CD8-positive, alpha-beta memory T cell (primary cell): ENCODE results near the gene SH3TC2. TPM values are rescaled to one million over a fixed set of nuclear protein-coding genes. Genes with fewer than 3 reads are reported as not detected.

Source experiments
- CTCF ChIA-PET: fragments of 350-600 bp; sonication (Branson Sonifier 250); formaldehyde crosslinking; loops from one replicate; lab custom pipeline; 2021; ENCODE audit warnings: antibody characterized with exemption; lab: Charles Lee
- POLR2A ChIA-PET: fragments of 350-600 bp; sonication (Branson Sonifier 250); formaldehyde crosslinking; loops from one replicate; lab custom pipeline; 2021; ENCODE audit warnings: antibody characterized with exemption; lab: Charles Lee
- DNase-seq, 5 donors: peaks; one replicate each; pipeline versions ENCODE4 v3.0.0 to v3.0.0-alpha.2; 2020 to 2022; ENCODE audit warnings: mixed read lengths in 1 of 5
- H3K27ac ChIP-seq: one replicate; pipeline ENCODE4 v1.7.0; 2013; ENCODE audit warnings: low read depth, mild to moderate bottlenecking, low read length, moderate library complexity
- H3K27me3 ChIP-seq: 2 replicates; pipeline ENCODE4 v1.7.0; 2013; ENCODE audit warnings: low read length, mild to moderate bottlenecking; ENCODE audit not compliant: insufficient read depth, poor library complexity, severe bottlenecking
- H3K36me3 ChIP-seq: 2 replicates; pipeline ENCODE4 v1.7.0; 2013; ENCODE audit warnings: mild to moderate bottlenecking, low read length, moderate library complexity; ENCODE audit not compliant: insufficient read depth
- H3K4me1 ChIP-seq: 2 replicates; pipeline ENCODE4 v1.7.0; 2013; ENCODE audit warnings: mild to moderate bottlenecking, low read length, moderate library complexity; ENCODE audit not compliant: insufficient read depth
- H3K4me3 ChIP-seq: 2 replicates; pipeline ENCODE4 v1.7.0; 2013; ENCODE audit warnings: mild to moderate bottlenecking, low read length
- H3K9me3 ChIP-seq: 2 replicates; pipeline ENCODE4 v1.7.0; 2013; ENCODE audit warnings: mild to moderate bottlenecking, low read length
- H3K27ac Mint-ChIP-seq, 8 donors: one replicate each; pipeline ENCODE4 v1.8.0; 2020 to 2021; ENCODE audit warnings: mixed read lengths in 8 of 8, mild to moderate bottlenecking in 6 of 8, inconsistent platforms in 3 of 8, moderate library complexity in 3 of 8
- H3K27me3 Mint-ChIP-seq, 2 donors: one replicate each; pipeline ENCODE4 v1.8.0; 2020 to 2021; ENCODE audit warnings: mixed read lengths in 2 of 2, mild to moderate bottlenecking in 1 of 2, moderate library complexity in 1 of 2
- H3K36me3 Mint-ChIP-seq, 3 donors: one replicate each; pipeline ENCODE4 v1.8.0; 2020 to 2021; ENCODE audit warnings: mixed read lengths in 3 of 3, inconsistent platforms in 1 of 3, mild to moderate bottlenecking in 1 of 3
- H3K4me1 Mint-ChIP-seq, 3 donors: one replicate each; pipeline ENCODE4 v1.8.0; 2020 to 2021; ENCODE audit warnings: mixed read lengths in 3 of 3, inconsistent platforms in 1 of 3, mild to moderate bottlenecking in 1 of 3
- H3K4me3 Mint-ChIP-seq, 7 donors: one replicate each; pipeline ENCODE4 v1.8.0; 2020 to 2021; ENCODE audit warnings: mixed read lengths in 7 of 7, mild to moderate bottlenecking in 6 of 7, moderate library complexity in 4 of 7, inconsistent platforms in 2 of 7
- H3K9me3 Mint-ChIP-seq, 5 donors: one replicate each; pipeline ENCODE4 v1.8.0; 2020 to 2022; ENCODE audit warnings: mixed read lengths in 5 of 5, mild to moderate bottlenecking in 3 of 5, moderate library complexity in 2 of 5, inconsistent platforms in 1 of 5
- polyA plus RNA-seq: library from polyadenylated mRNA; unstranded; fragments of 300-500 nt; fragmentation: Illumina TruSeq; gene quantifications from one replicate; pipeline ENCODE4 v1.2.3, GENCODE V29; 2021
- total RNA-seq, 2 experiments: library from RNA; stranded (reverse); gene quantifications; one replicate each; pipeline ENCODE4 v1.2.3, GENCODE V29; 2021

Gene SH3TC2
- total and polyA plus RNA-seq, 3 experiments from 2014 or later: not detected

DNA sequence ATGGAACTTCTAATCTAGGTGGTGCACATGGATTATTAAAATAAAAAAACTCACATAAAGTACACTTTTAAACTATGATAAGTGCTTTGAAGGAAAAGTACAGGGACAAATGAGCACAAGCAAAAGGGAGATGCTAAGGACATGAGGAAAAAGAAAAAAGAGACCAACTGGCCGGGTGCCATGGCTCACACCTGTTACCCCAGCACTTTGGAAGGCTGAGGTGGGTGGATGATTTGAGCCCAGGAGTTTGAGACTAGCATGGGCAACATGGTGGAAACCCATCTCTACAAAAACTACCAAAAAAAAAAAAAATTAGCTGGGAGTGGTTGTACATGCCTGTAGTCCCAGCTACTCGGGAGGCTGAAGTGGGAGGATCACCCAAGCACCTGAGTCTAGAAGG, 67.1 kb downstream of the SH3TC2 start:
- no peaks in the 10 kb centered on the region for H3K4me1 ChIP-seq
- H3K4me1 Mint-ChIP-seq: peaks cover 0 to 4% (median 1%) of the 10 kb centered on the region in 3 donors
- no peaks in the 10 kb centered on the region for H3K9me3 ChIP-seq
- H3K4me3 Mint-ChIP-seq: no peak overlapping the region
- ChIA-PET POLR2A (no interaction called here), CTCF (interaction anchor here (0.6 to 10.9 kb wide), 6 partner anchors 12 to 266 kb away, joined by 3 to 108 read pairs (median 5); no protein-coding TSS in a partner anchor)
- H3K36me3 ChIP-seq: no peaks in the 10 kb centered on the region
- peaks cover 6% of the 10 kb centered on the region for H3K27me3 ChIP-seq
- no peak for DNase-seq
- H3K27ac Mint-ChIP-seq: peak overlapping the region in 1 of 8 donors; percentile 32
- H3K27ac ChIP-seq: no peak overlapping the region
- peaks cover 2 to 21% of the 10 kb centered on the region in 2 donors for H3K27me3 Mint-ChIP-seq
- H3K4me3 ChIP-seq: no peak overlapping the region
- no peaks in the 10 kb centered on the region for H3K9me3 Mint-ChIP-seq
- H3K36me3 Mint-ChIP-seq: no peaks in the 10 kb centered on the region

GRCh38 chr5:148993283-148993936, 69.5 kb downstream of the SH3TC2 start:
- H3K36me3 Mint-ChIP-seq: peaks cover 0 to 1% (median 0%) of the 10 kb centered on the region in 3 donors
- POLR2A ChIA-PET: no interaction called here
- DNase-seq: no peak
- peaks cover 6% of the 10 kb centered on the region for H3K27me3 ChIP-seq
- H3K27me3 Mint-ChIP-seq: peaks cover 2 to 24% of the 10 kb centered on the region in 2 donors
- no peaks in the 10 kb centered on the region for H3K36me3 ChIP-seq
- no peak overlapping the region for H3K4me3 Mint-ChIP-seq
- no peak overlapping the region for H3K4me3 ChIP-seq
- no peaks in the 10 kb centered on the region for H3K9me3 ChIP-seq
- H3K27ac ChIP-seq: no peak overlapping the region
- H3K9me3 Mint-ChIP-seq: no peaks in the 10 kb centered on the region
- peaks cover 0 to 4% (median 1%) of the 10 kb centered on the region in 3 donors for H3K4me1 Mint-ChIP-seq
- no peak overlapping the region for H3K27ac Mint-ChIP-seq
- H3K4me1 ChIP-seq: no peaks in the 10 kb centered on the region
- CTCF ChIA-PET: interaction anchor here (0.8 to 10.9 kb wide), 4 partner anchors 10 to 261 kb away, joined by 3 to 108 read pairs (median 3); no protein-coding TSS in a partner anchor

DNA sequence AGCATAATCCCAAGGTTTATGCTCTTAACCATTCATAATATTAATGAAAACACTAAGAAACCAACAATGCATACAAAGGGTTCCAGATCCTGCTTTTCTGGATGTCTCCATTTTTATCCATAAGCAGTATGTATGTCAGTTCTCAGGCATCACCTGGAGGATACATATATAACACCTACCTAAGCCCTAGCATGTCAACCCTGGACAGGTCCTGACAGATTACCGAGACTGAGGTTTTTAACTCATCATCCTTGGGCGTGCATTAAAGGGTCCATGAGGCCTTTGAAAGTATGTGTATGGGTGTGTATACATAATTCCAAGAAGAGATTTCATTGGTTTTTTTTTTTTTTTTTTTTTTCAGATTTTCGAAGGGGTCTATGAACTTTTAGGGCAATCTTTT, 70.6 kb downstream of the SH3TC2 start:
- Mint-ChIP-seq H3K27ac (peak overlapping the region in 1 of 8 donors; percentile 66), H3K9me3 (no peaks in the 10 kb centered on the region), H3K36me3 (peaks cover 0 to 1% (median 0%) of the 10 kb centered on the region in 3 donors), H3K27me3 (peaks cover 2 to 24% of the 10 kb centered on the region in 2 donors), H3K4me3 (no peak overlapping the region), H3K4me1 (no peaks in the 10 kb centered on the region)
- Histone ChIP-seq H3K4me3 (no peak overlapping the region), H3K27ac (no peak overlapping the region), H3K27me3 (peaks cover 3% of the 10 kb centered on the region), H3K9me3 (no peaks in the 10 kb centered on the region), H3K4me1 (no peaks in the 10 kb centered on the region), H3K36me3 (no peaks in the 10 kb centered on the region)
- ChIA-PET CTCF (interaction anchor here (1.1 to 1.7 kb wide), 2 partner anchors 259 to 261 kb away, joined by 3 to 5 read pairs; no protein-coding TSS in a partner anchor), POLR2A (no interaction called here)
- DNase-seq: no peak

- H3K27ac ChIP-seq: no peak overlapping the region
- Mint-ChIP-seq H3K4me1 (no peaks in the 10 kb centered on the region), H3K27ac (no peak overlapping the region), H3K27me3 (peaks cover 2 to 19% of the 10 kb centered on the region in 2 donors), H3K36me3 (peaks cover 0 to 1% (median 0%) of the 10 kb centered on the region in 3 donors), H3K4me3 (no peak overlapping the region), H3K9me3 (no peaks in the 10 kb centered on the region)
- H3K4me3 ChIP-seq: no peak overlapping the region
- no peak for DNase-seq
- no peaks in the 10 kb centered on the region for H3K9me3 ChIP-seq
- POLR2A ChIA-PET: no interaction called here
- H3K36me3 ChIP-seq: no peaks in the 10 kb centered on the region
- CTCF ChIA-PET: interaction anchor here (1.0 to 1.7 kb wide), 5 partner anchors 200 to 261 kb away, joined by 3 to 5 read pairs (median 3); no protein-coding TSS in a partner anchor
- H3K27me3 ChIP-seq: no peaks in the 10 kb centered on the region
- H3K4me1 ChIP-seq: no peaks in the 10 kb centered on the region
Observed at GRCh38 chr5:148991566-148991965, 71.3 kb downstream of the SH3TC2 start.

DNA sequence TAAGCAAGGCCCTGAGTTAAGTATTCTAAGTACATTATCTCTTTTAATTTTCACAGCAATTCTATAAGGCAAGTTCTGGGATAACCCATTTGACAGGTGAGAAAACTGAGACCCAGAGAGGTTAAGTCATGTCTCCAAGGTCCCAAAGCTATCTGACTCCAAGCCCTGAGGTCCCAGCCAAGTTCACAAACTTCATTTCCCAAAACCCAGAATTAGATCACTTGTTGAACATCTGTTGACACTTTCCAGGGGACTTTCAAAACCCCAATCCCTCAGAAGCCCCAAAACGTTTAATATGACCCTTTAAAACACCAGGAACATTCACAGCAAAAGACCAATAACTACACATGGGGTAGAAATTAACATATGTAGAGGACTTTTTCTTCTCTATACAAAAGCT, 72.0 kb downstream of the SH3TC2 start:
- Mint-ChIP-seq H3K4me3 (no peak overlapping the region), H3K9me3 (no peaks in the 10 kb centered on the region), H3K4me1 (no peaks in the 10 kb centered on the region), H3K27me3 (peaks cover 2 to 22% of the 10 kb centered on the region in 2 donors), H3K27ac (no peak overlapping the region), H3K36me3 (peaks cover 0 to 1% (median 0%) of the 10 kb centered on the region in 3 donors)
- Histone ChIP-seq H3K4me3 (no peak overlapping the region), H3K9me3 (no peaks in the 10 kb centered on the region), H3K27me3 (no peaks in the 10 kb centered on the region), H3K27ac (no peak overlapping the region), H3K4me1 (no peaks in the 10 kb centered on the region), H3K36me3 (no peaks in the 10 kb centered on the region)
- ChIA-PET CTCF (interaction anchor here (0.8 to 1.7 kb wide), 6 partner anchors 33 to 260 kb away, joined by 3 to 6 read pairs (median 4); no protein-coding TSS in a partner anchor), POLR2A (no interaction called here)
- no peak for DNase-seq

DNA sequence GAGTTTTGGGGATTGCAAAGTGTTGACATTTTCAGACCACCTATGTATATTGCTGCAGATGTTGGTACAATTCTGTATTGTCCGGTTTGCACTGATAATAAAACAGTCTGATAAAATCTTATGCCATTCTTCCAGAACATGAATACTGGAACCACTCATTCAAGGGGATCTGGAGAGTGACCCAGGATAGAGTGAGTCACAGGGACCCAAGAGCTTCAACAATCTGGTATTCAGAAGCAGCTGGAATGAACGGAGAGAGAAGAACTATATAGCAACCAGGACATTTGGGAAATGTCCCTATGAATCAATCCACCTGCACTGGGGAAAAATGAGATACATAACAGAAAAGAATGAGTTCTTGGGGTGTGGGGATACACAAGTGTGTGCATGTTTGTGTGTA, 73.3 kb downstream of the SH3TC2 start:
- peaks cover 0 to 5% (median 2%) of the 10 kb centered on the region in 5 donors for H3K9me3 Mint-ChIP-seq
- H3K4me1 Mint-ChIP-seq: no peaks in the 10 kb centered on the region
- ChIA-PET POLR2A (no interaction called here), CTCF (no interaction called here)
- H3K27ac Mint-ChIP-seq: no peak overlapping the region
- H3K36me3 Mint-ChIP-seq: peaks cover 0 to 9% (median 3%) of the 10 kb centered on the region in 3 donors
- H3K4me1 ChIP-seq: no peaks in the 10 kb centered on the region
- H3K27ac ChIP-seq: no peak overlapping the region
- H3K36me3 ChIP-seq: no peaks in the 10 kb centered on the region
- H3K9me3 ChIP-seq: no peaks in the 10 kb centered on the region
- DNase-seq: no peak
- H3K4me3 Mint-ChIP-seq: no peak overlapping the region
- no peak overlapping the region for H3K4me3 ChIP-seq
- no peaks in the 10 kb centered on the region for H3K27me3 ChIP-seq
- peaks cover 2 to 19% of the 10 kb centered on the region in 2 donors for H3K27me3 Mint-ChIP-seq

DNA sequence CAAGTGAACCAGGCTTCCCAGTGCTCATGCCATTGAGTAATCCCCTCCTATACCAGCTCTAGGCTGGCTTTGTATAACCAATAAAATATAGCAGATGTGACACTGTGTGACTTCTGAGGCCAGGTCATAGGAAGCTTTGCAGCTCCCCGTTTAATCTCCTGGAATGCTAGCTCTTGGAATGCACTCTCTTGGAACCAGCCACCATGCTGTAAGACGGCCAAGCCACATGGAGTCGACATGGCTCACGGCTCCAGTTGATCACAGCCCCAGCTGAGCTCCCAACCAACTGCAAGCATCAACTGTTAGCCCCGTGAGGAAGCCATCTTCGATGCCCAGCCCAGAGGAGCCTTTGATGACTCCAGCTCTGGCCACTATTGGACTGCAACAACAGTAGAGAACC, 74.5 kb downstream of the SH3TC2 start:
- H3K4me3 ChIP-seq: no peak overlapping the region
- H3K9me3 ChIP-seq: no peaks in the 10 kb centered on the region
- H3K27me3 ChIP-seq: no peaks in the 10 kb centered on the region
- ChIA-PET CTCF (interaction anchor here (0.8 to 1.9 kb wide), 4 partner anchors 25 to 257 kb away, joined by 3 to 5 read pairs (median 4); no protein-coding TSS in a partner anchor), POLR2A (no interaction called here)
- peaks cover 2 to 25% of the 10 kb centered on the region in 2 donors for H3K27me3 Mint-ChIP-seq
- H3K4me1 Mint-ChIP-seq: no peaks in the 10 kb centered on the region
- no peak for DNase-seq
- H3K36me3 Mint-ChIP-seq: peaks cover 0 to 17% (median 3%) of the 10 kb centered on the region in 3 donors
- H3K27ac ChIP-seq: no peak overlapping the region
- H3K27ac Mint-ChIP-seq: no peak overlapping the region
- H3K4me1 ChIP-seq: no peaks in the 10 kb centered on the region
- H3K9me3 Mint-ChIP-seq: peaks cover 0 to 13% (median 3%) of the 10 kb centered on the region in 5 donors
- no peak overlapping the region for H3K4me3 Mint-ChIP-seq
- H3K36me3 ChIP-seq: no peaks in the 10 kb centered on the region

DNA sequence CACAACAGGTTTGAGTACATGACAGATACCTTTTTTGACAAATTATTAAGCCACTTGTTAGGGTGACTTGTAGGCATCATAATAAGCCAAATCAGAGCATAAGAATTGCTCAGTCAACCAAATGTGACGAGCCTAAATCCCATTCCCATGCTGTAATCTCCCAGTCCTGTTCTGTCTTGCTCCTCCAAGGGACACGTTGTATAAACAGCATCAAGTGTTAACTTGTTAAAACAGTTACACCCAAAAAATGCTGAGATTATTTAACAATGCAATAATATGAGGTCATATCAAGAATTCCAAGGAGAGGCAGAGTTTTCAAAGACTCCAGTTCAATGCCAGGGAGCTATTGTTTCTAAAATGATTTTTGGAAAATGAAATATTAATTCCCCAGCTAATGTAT, 76.2 kb downstream of the SH3TC2 start:
- H3K9me3 ChIP-seq: no peaks in the 10 kb centered on the region
- H3K4me1 ChIP-seq: no peaks in the 10 kb centered on the region
- peaks cover 2 to 28% of the 10 kb centered on the region in 2 donors for H3K27me3 Mint-ChIP-seq
- no peak for DNase-seq
- H3K27ac Mint-ChIP-seq: no peak overlapping the region
- no peak overlapping the region for H3K4me3 Mint-ChIP-seq
- H3K36me3 ChIP-seq: no peaks in the 10 kb centered on the region
- H3K27me3 ChIP-seq: no peaks in the 10 kb centered on the region
- peaks cover 0 to 20% (median 3%) of the 10 kb centered on the region in 3 donors for H3K36me3 Mint-ChIP-seq
- no peak overlapping the region for H3K27ac ChIP-seq
- H3K4me3 ChIP-seq: no peak overlapping the region
- ChIA-PET CTCF (interaction anchor here (1.3 kb wide), 1 partner anchor 253 kb away, joined by 3 read pairs; no protein-coding TSS in a partner anchor), POLR2A (no interaction called here)
- no peaks in the 10 kb centered on the region for H3K4me1 Mint-ChIP-seq
- peaks cover 0 to 16% (median 3%) of the 10 kb centered on the region in 5 donors for H3K9me3 Mint-ChIP-seq
